Non-pigmented ciliary epithelial cell (primary cell): ENCODE data around the gene UGT1A10.
"Not testable (repeated sequence)": the region's sequence is repeated elsewhere in the genome, so short reads cannot be mapped to it uniquely, and the experiment has no call there.

ENCODE experiments used
- DNase-seq: peaks from one replicate; pipeline ENCODE4 v3.0.0-alpha.2; 2010; ENCODE audit warnings: low read depth

UGT1A10 gene

GRCh38 chr2:233636306-233636705 is at the start of gene UGT1A10:
TSS of gene UGT1A10 (plus strand) at chr2:233636448. CDS start at chr2:233636523, 75 bp downstream.
- not testable (repeated sequence) for DNase-seq

DNA sequence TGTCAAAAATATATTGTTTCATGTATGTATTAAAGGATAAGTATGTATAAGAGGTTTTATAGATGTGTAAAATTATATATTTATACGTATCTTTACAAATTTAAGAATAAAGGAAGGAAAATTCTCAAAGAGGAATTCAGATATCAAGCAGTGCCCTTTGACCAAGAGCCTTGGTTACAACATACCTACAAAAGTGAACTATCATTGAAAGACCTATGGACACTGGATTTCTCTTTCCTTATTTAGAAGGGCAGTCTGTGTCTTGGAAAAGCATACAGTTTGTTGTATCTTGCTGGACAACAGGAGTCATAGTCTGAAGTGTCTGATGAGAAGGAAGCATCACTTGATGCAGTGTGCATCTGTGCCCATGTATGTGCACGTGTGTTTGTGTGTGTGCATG is 47.8 kb upstream of the UGT1A10 start:
- no peak for DNase-seq

- not testable (repeated sequence) for DNase-seq
Observed at GRCh38 chr2:233592706-233593105, 43.5 kb upstream of the UGT1A10 start.

- DNase-seq, result no peak
Observed at GRCh38 chr2:233593201-233593600, 43.0 kb upstream of the UGT1A10 start.

GRCh38 chr2:233597522-233597921 is 38.7 kb upstream of the UGT1A10 start:
- DNase-seq, result no peak

GRCh38 chr2:233598952-233599351 is 37.3 kb upstream of the UGT1A10 start:
- no peak for DNase-seq

GRCh38 chr2:233600386-233600785 is 35.9 kb upstream of the UGT1A10 start:
- no peak for DNase-seq

GRCh38 chr2:233602076-233602475 is 34.2 kb upstream of the UGT1A10 start:
- no peak for DNase-seq

- no peak for DNase-seq
Observed at GRCh38 chr2:233603520-233603919, 32.7 kb upstream of the UGT1A10 start.

DNA sequence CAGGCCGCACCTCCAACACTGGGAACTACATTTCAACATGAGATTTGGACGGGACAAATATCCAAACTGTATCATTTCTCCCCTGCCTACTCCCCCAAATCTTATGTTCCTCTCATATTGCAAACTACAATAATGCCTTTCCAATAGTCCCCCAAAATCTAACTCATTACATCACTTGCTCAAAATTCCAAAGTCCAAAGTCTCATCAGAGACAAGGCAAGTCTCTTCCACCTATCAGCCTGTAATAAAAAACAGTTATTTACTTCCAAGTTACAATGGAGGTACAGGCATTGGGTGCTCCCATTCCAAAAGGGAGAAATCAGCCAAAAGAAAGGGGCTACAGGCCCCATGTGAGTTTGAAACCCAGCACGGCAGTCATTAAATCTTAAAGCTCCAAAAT is 31.4 kb upstream of the UGT1A10 start:
- no peak for DNase-seq

- DNase-seq, result no peak
Observed at GRCh38 chr2:233605680-233606079, 30.6 kb upstream of the UGT1A10 start.

- no peak for DNase-seq
Observed at GRCh38 chr2:233611284-233611683, 25.0 kb upstream of the UGT1A10 start.

DNA sequence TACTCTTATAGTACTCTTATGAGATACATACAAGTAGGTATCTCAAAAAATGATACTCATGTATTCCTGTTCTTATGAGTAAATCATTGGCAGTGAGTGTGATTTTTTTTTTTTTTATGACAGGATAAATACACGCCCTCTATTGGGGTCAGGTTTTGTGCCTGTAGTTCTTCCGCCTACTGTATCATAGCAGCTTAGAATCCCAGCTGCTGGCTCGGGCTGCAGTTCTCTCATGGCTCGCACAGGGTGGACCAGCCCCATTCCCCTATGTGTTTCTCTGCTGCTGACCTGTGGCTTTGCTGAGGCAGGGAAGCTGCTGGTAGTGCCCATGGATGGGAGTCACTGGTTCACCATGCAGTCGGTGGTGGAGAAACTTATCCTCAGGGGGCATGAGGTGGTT is 18.8 kb upstream of the UGT1A10 start, which contains the start of gene UGT1A8:
Gene UGT1A8, plus strand, starts transcription at position 158 of the 400 bp plus-strand sequence. Its CDS starts 75 bp downstream, at position 233.
- DNase-seq, result not testable (repeated sequence)

DNA sequence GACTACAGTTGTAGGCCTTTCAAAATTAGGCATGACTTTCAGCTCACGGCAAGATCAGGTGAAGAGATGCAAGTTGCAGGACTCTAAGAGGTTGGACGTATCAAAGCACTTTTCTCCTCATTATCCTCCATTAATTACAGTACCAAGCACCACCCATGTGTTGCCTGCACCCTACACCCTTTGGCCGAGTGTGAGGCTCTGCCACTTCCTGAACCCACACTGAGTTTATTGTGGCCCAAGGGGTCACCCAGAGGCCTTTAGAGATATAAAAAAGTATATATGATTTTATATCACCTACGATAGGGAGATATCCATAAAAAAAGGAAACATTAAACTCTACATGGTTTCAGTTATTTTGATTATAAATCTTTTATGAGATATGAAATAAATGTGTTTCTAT is 16.0 kb upstream of the UGT1A10 start:
- DNase-seq, result no peak

DNA sequence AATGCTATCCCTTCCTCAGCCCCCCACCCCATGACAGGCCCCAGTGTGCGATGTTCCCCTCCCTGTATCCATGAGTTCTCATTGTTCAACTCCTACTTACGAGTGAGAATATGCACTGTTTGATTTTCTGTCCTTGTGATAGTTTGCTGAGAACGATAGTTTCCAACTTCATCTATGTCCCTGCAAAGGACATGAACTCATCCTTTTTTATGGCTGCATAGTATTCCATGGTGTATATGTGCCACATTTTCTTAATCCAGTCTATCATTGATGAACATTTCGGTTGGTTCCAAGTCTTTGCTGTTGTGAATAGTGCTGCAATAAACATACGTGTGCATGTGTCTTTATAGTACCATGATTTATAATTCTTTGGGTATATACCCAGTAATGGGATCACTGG is 14.4 kb upstream of the UGT1A10 start:
- DNase-seq, result not testable (repeated sequence)

DNA sequence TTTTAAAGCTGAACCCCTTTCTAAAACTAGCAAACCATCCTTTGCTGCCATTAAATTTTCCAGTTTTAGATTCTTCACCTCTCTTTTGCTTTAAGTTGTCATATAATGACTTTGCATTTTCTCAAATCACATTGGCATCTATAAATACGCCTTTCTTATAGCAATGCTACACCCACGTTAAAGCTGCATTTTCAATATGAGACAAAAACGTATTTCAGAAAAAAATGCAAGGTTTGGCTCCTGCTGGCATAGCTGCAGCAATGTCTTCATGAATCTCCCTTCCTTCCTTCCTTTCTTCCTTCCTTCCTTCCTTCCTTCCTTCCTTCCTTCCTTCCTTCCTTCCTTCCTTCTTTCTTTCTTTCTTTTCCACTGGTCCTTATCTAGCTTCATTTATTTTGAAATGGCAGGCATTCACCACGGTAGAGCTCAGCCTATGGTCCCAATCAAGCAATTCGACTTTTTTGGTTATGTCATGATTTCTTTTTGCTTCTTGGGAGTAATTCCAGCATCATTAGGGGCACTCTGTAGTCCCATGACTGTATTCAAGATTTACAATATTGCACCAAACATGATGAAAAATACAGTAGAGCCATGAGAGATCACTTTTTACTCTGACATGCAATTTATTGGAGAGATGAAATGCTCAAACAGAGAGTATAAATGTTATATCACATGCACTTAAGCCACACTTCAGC is 8.8 kb upstream of the UGT1A10 start:
- no peak for DNase-seq

DNA sequence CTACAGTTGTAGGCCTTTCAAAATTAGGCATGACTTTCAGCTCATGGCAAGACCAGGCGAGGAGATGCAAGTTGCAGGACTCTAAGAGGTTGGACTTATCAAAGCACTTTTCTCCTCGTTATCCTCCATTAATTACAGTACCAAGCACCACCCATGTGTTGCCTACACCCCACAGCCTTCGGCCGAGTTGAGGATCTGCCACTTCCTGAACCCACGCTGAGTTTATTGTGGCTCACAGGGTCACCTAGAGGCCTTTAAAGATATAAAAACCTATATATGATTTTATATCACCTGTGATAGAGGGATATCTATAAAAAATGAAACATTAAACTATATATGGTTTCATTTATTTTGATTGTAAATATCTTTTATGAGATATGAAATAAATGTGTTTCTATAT is 2.6 kb downstream of the UGT1A10 start:
- no peak for DNase-seq

- DNase-seq, result no peak
Observed at GRCh38 chr2:233639860-233640259, 3.6 kb downstream of the UGT1A10 start.

DNA sequence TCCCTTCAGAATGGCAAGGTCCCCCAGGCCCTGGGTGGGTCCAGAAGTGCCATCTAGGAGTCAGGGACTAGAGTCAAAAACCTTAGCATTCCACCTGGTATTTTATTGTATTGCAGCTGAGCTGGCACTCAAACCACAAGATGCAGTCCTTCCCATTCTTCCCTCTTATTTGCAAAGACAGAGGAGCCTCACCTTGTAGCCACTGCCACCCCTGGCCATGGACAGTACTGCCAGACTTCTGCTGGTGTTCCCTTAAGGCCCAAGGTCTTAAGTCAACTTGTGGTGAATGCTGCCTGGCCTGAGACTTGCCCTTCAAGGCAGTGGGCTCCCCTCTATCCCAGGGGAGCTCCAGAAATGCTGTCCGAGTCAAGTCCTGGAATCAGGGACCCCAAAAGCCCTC is 6.9 kb downstream of the UGT1A10 start:
- DNase-seq, result no peak

DNA sequence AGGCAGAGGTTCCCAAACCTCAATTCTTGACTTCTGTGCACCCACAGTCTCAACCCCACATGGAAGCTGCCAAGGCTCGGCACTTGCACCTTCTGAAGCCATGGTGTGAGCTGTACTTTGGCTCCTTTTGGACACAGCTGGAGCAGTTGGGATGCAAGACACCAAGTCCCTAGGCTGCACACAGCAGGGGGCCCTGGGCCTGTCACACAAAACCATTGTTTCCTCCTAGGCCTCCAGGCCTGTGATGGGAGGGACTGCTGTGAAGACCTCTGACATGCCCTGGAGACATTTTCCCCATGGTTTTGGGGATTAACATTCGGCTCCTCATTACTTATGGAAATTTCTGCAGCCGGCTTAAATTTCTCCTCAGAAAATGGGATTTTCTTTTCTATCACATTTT is 9.8 kb downstream of the UGT1A10 start:
- DNase-seq, result not testable (repeated sequence)

GRCh38 chr2:233650981-233651380 is 14.7 kb downstream of the UGT1A10 start:
- DNase-seq, result no peak

DNA sequence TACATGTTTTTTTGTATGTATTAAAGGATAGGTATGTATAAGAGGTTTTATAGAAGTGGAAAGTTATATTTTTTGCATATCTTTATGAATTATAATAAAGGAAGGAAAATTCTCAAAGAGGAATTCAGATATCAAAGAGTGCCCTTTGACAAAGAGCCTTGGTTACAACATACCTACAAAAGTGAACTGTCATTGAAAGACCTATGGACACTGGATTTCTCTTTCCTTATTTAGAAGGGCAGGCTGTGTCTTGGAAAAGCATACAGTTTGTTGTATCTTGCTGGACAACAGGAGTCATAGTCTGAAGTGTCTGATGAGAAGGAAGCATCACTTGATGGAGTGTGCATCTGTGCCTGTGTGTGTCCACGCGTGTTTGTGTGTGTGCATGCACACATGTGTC is 15.2 kb downstream of the UGT1A10 start:
- DNase-seq, result no peak

- no peak for DNase-seq
Observed at GRCh38 chr2:233654501-233654900, 18.3 kb downstream of the UGT1A10 start.

- DNase-seq, result no peak
Observed at GRCh38 chr2:233655043-233655442, 18.8 kb downstream of the UGT1A10 start.
